Sigmoid colon (tissue), 7 donors: ENCODE data around the gene FZR1. TPM values are rescaled to one million over a fixed set of nuclear protein-coding genes. Genes with fewer than 3 reads are reported as not detected.

Experiments used
- DNase-seq: peaks from one replicate; pipeline ENCODE4 v3.0.0-alpha.2; 2019
- H3K27ac ChIP-seq, 4 donors: fragments of 200-600 bp; sonication (generic); one replicate each; pipeline ENCODE4 v1.5.1; 2016 to 2019; ENCODE audit warnings: mild to moderate bottlenecking in 1 of 4
- H3K27me3 ChIP-seq, 3 donors: fragments of 200-600 bp; sonication (generic); one replicate each; pipeline ENCODE4 v1.5.1; 2019; ENCODE audit warnings: mild to moderate bottlenecking in 1 of 3
- H3K36me3 ChIP-seq, 4 donors: fragments of 200-600 bp; sonication (generic); one replicate each; pipeline ENCODE4 v1.5.1; 2016 to 2019
- H3K4me1 ChIP-seq, 4 donors: fragments of 200-600 bp; sonication (generic); one replicate each; pipeline ENCODE4 v1.5.1; 2017 to 2019
- H3K4me3 ChIP-seq, 4 donors: fragments of 200-600 bp; sonication (generic); one replicate each; pipeline ENCODE4 v1.5.1; 2017 to 2019; ENCODE audit warnings: mild to moderate bottlenecking in 2 of 4, moderate library complexity in 1 of 4
- H3K9me3 ChIP-seq, 4 donors: fragments of 200-600 bp in 3 of 4; sonication (generic) in 3 of 4; one replicate each; pipeline versions ENCODE4 v1.5.1 to v1.6.1; 2013 to 2019
- EP300 ChIP-seq, 4 donors: sonication (generic); formaldehyde crosslinking; IDR thresholded peaks; one replicate each; pipeline ENCODE4 v1.6.1; 2017; ENCODE audit warnings: antibody characterized with exemption in 4 of 4
- POLR2A ChIP-seq, 2 donors: fragments of 450-650 bp; IDR thresholded peaks; one replicate each; pipeline ENCODE4 v1.6.1; 2016; ENCODE audit warnings: antibody characterized with exemption in 2 of 2, mild to moderate bottlenecking in 2 of 2, moderate library complexity in 2 of 2
- POLR2AphosphoS5 ChIP-seq, 4 donors: sonication (generic); formaldehyde crosslinking; IDR thresholded peaks; one replicate each; pipeline ENCODE4 v1.6.1; 2017; ENCODE audit warnings: antibody characterized with exemption in 4 of 4
- WGBS, 2 donors: extraction: QIAGEN DNeasy Blood & Tissue Kit; methylation state at CpG; one replicate each; pipeline ENCODE4 v1.1.7; 2013; 5-methylcytosine and 5-hydroxymethylcytosine counted together
- intact Hi-C: fragments of 100-400 bp; cut with DNase I; formaldehyde crosslinking; loops from one replicate; pipeline ENCODE4 v1.15.1; 2023
- polyA plus RNA-seq, 3 donors: library from polyadenylated mRNA; stranded (reverse); fragments of 200-250 nt; gene quantifications; one replicate each; pipeline ENCODE4 v1.2.3, GENCODE V29; 2013
- total RNA-seq, 4 donors: library from RNA; depleted of rRNA; stranded (reverse); fragments of >200 nt; gene quantifications; one replicate each; pipeline ENCODE4 v1.1.0, GENCODE V29; 2016
- TF ChIP-seq, protein P1 (sequence below), 4 experiments: fragments of 450-650 bp in 3 of 4; fragments of 200-600 bp in 1 of 4; IDR thresholded peaks; one replicate each; pipeline ENCODE4 v1.5.1; 2016 to 2019; ENCODE audit warnings: antibody characterized with exemption in 4 of 4, mild to moderate bottlenecking in 3 of 4, moderate library complexity in 2 of 4
- donor health status: healthy with polysubstance abuse.
- donor health status: Bipolar disorder and iron deficiency.
- donor health status: healthy.

Gene FZR1
- total and polyA plus RNA-seq, 7 donors = 11.4 to 44.6 (median 18.1) TPM

DNA sequence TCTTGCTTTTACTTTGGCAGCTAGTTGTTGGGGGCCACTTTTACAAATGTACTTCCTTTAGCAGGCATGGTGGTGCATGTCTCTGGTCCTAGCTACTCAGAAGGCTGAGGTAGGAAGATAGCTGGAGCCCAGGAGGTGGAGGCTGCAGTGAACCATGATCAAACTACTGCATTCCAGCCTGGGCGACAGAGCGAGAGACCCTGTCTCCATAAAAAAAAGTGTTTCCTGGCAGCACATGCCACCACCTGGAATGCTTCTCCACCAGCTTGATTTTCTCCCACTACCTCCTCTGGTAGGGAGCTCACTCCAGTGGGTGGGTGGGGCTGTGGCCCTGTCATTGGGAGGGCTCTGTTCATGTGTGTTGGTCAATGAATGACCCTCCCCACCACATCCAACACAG is 12.5 kb downstream of the FZR1 start:
- no peaks in the 10 kb centered on the region for H3K9me3 ChIP-seq
- WGBS, 2 donors = 93 to 95% methylated on average over 2 of the region's 2 CpGs

DNA sequence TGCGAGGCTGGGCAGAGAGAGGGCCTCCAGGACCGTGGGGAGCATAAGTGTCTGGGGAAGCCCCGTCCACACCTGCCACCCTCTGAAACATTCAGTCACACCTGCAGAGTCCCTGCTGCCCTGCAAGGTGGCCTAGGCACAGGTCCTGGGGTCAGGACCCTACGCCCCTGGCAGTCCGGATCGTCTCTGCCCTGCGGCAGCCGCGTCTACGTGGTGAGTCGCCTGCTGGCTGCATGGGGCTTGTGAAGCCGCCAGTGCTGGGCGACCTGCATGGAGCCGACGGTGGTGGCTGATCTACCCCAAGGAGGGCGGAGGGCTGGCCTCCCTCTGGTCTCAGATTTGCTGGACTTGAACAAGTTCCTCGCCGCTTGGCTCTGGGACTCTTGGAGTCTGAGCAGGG is 13.0 kb downstream of the FZR1 start:
- H3K27me3 ChIP-seq = no peaks in the 10 kb centered on the region
- peaks cover 0 to 26% (median 14%) of the 10 kb centered on the region in 4 donors for H3K4me1 ChIP-seq
- intact Hi-C loops = no loop called here
- no peak overlapping the region for H3K4me3 ChIP-seq
- peaks cover 0 to 23% (median 7%) of the 10 kb centered on the region in 4 donors for H3K36me3 ChIP-seq
- DNase-seq = no peak
- H3K9me3 ChIP-seq = no peaks in the 10 kb centered on the region
- TF ChIP-seq POLR2A (IDR thresholded peaks at IDR 0.05) (no peak), EP300 (IDR thresholded peaks at IDR 0.05) (no peak), POLR2AphosphoS5 (IDR thresholded peaks at IDR 0.05) (no peak)
- TF ChIP-seq, protein P1, sequence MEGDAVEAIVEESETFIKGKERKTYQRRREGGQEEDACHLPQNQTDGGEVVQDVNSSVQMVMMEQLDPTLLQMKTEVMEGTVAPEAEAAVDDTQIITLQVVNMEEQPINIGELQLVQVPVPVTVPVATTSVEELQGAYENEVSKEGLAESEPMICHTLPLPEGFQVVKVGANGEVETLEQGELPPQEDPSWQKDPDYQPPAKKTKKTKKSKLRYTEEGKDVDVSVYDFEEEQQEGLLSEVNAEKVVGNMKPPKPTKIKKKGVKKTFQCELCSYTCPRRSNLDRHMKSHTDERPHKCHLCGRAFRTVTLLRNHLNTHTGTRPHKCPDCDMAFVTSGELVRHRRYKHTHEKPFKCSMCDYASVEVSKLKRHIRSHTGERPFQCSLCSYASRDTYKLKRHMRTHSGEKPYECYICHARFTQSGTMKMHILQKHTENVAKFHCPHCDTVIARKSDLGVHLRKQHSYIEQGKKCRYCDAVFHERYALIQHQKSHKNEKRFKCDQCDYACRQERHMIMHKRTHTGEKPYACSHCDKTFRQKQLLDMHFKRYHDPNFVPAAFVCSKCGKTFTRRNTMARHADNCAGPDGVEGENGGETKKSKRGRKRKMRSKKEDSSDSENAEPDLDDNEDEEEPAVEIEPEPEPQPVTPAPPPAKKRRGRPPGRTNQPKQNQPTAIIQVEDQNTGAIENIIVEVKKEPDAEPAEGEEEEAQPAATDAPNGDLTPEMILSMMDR (IDR thresholded peaks at IDR 0.05) = no peak
- 91 to 93% methylated on average over 18 of the region's 18 CpGs for WGBS, 2 donors
- H3K27ac ChIP-seq = no peak overlapping the region

More for the DNA sequence above, 12.5 kb downstream of the FZR1 start:
- H3K4me3 ChIP-seq = no peak overlapping the region
- H3K27ac ChIP-seq = no peak overlapping the region
- peaks cover 0 to 18% (median 5%) of the 10 kb centered on the region in 4 donors for H3K36me3 ChIP-seq
- DNase-seq = no peak
- peaks cover 0 to 30% (median 14%) of the 10 kb centered on the region in 4 donors for H3K4me1 ChIP-seq
- intact Hi-C loops = no loop called here
- no peaks in the 10 kb centered on the region for H3K27me3 ChIP-seq
- TF ChIP-seq POLR2A (IDR thresholded peaks at IDR 0.05) (no peak), EP300 (IDR thresholded peaks at IDR 0.05) (no peak), POLR2AphosphoS5 (IDR thresholded peaks at IDR 0.05) (no peak)
- TF ChIP-seq, protein P1 (IDR thresholded peaks at IDR 0.05) = no peak

DNA sequence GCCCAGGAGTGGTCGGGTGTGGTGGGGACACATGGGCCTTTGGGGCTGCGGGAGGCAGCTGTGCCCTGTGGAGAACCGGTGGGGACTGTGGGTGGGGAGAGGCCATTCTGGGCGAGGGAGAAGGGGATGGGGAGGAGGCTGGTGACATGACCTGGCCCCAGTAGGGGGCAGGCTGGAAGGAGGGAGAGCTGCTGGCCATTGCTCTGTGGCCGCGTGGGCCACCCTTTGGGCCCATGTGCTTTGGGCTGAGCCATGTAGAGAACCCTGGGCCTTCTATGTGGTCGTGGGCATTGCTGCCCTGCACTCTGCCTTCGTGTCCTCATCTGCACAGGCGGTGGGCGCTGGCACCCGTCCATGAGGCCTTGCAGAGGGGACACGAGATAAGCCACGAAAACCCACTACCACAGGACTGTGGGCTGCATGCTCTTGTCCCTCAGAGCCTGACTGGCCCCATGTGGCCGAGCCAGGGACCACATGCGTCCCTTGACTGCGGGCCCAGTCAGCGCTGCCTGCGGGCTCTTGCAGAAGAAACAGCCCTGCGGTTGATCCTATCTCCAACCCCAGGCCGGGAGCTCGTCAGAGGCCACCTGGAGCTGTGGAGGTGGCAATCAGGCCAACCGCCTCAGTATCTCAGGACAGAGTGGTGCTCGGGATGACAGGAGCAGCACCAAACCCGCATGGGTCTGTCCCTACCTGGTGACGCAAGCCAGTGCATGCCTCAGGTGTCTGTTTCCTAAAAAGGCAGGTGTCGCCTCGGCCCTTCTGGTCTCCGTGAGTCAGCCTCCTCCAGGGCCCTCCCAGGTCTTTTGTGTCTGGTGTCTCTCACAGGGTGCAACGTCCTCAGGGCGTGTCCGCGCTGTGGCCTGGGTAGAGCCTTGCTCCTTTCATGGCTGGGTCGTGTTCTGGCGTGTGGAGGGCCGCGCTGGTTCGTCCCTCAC is 14.3 kb downstream of the FZR1 start:
- no peak overlapping the region for H3K27ac ChIP-seq
- intact Hi-C loops = no loop called here
- WGBS, 2 donors = 85 to 89% methylated on average over 37 of the region's 37 CpGs
- H3K4me3 ChIP-seq = no peak overlapping the region
- H3K36me3 ChIP-seq = peaks cover 3 to 34% (median 13%) of the 10 kb centered on the region in 4 donors
- TF ChIP-seq, protein P1 (IDR thresholded peaks at IDR 0.05) = no peak
- no peak for TF ChIP-seq POLR2AphosphoS5 (IDR thresholded peaks at IDR 0.05)
- TF ChIP-seq POLR2A (IDR thresholded peaks at IDR 0.05) = no peak
- no peak for TF ChIP-seq EP300 (IDR thresholded peaks at IDR 0.05)
- H3K27me3 ChIP-seq = no peaks in the 10 kb centered on the region
- H3K9me3 ChIP-seq = no peaks in the 10 kb centered on the region
- no peak for DNase-seq
- peaks cover 0 to 19% (median 14%) of the 10 kb centered on the region in 4 donors for H3K4me1 ChIP-seq

DNA sequence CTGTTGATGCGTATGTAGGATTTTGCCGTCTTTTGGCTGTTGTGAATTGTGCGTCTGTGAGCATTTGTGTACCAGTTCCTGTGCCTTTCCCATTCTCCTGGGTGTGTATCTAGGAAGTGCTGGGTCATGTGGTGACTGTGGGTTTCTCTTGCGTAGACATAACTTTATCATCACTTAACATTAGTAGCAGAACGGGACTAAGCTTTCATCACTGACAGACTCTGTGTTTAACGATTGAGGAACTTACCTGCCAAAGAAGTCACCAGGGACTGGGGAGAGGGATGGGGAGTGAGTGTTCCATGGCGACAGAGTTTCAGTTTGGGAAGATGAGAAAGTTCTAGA is 15.0 kb downstream of the FZR1 start:
- WGBS, 2 donors = 87 to 89% methylated on average over 7 of the region's 7 CpGs
- intact Hi-C loops = no loop called here
- DNase-seq = no peak
- no peak overlapping the region for H3K4me3 ChIP-seq
- H3K27me3 ChIP-seq = no peaks in the 10 kb centered on the region
- TF ChIP-seq EP300 (IDR thresholded peaks at IDR 0.05) (no peak), POLR2AphosphoS5 (IDR thresholded peaks at IDR 0.05) (no peak), POLR2A (IDR thresholded peaks at IDR 0.05) (no peak)
- TF ChIP-seq, protein P1 (IDR thresholded peaks at IDR 0.05) = no peak
- no peaks in the 10 kb centered on the region for H3K9me3 ChIP-seq
- H3K4me1 ChIP-seq = peaks cover 0 to 13% (median 11%) of the 10 kb centered on the region in 4 donors
- H3K27ac ChIP-seq = no peak overlapping the region
- H3K36me3 ChIP-seq = peaks cover 3 to 40% (median 18%) of the 10 kb centered on the region in 4 donors
